ENCODE data around the gene LDLRAD4.

The LDLRAD4 gene

GRCh38 chr18:13570216-13570615, 351.7 kb downstream of the LDLRAD4 start:
- TF ChIP-seq RARB (CRISPR knock-in tag; IDR thresholded peaks at IDR 0.05) (no peak), ISL1 (CRISPR knock-in tag; IDR thresholded peaks at IDR 0.05) (no peak), SNAI2 (CRISPR knock-in tag; IDR thresholded peaks at IDR 0.05) (no peak), ARNTL (CRISPR knock-in tag; IDR thresholded peaks at IDR 0.05; ENCODE audit: borderline replicate concordance, low read depth) (no peak), TOX (CRISPR knock-in tag; IDR thresholded peaks at IDR 0.05; ENCODE audit: borderline replicate concordance) (no peak), ESRRG (CRISPR knock-in tag; IDR thresholded peaks at IDR 0.05) (no peak), GLIS3 (CRISPR knock-in tag; IDR thresholded peaks at IDR 0.05) (no peak), ZFP30 (CRISPR knock-in tag; IDR thresholded peaks at IDR 0.05) (no peak), CREB5 (CRISPR knock-in tag; IDR thresholded peaks at IDR 0.05; ENCODE audit: low read depth) (no peak), CSDC2 (CRISPR knock-in tag; IDR thresholded peaks at IDR 0.05) (no peak), CSRNP3 (CRISPR knock-in tag; IDR thresholded peaks at IDR 0.05) (no peak), PATZ1 (CRISPR knock-in tag; IDR thresholded peaks at IDR 0.05; ENCODE audit: borderline replicate concordance) (no peak), ZC3H10 (CRISPR knock-in tag; IDR thresholded peaks at IDR 0.05) (no peak), TCF4 (CRISPR knock-in tag; IDR thresholded peaks at IDR 0.05; ENCODE audit: borderline replicate concordance) (no peak), ZNF8 (CRISPR knock-in tag; IDR thresholded peaks at IDR 0.05) (no peak), ZNF70 (CRISPR knock-in tag; IDR thresholded peaks at IDR 0.05) (no peak), ZFP3 (CRISPR knock-in tag; IDR thresholded peaks at IDR 0.05) (no peak), PPARA (CRISPR knock-in tag; IDR thresholded peaks at IDR 0.05; ENCODE audit: borderline replicate concordance) (no peak), TSHZ2 (CRISPR knock-in tag; IDR thresholded peaks at IDR 0.05) (no peak), BACH2 (CRISPR knock-in tag; IDR thresholded peaks at IDR 0.05; ENCODE audit: borderline replicate concordance) (no peak)

GRCh38 chr18:13570856-13571495, 352.4 kb downstream of the LDLRAD4 start:
- no peak for ATAC-seq
- TF ChIP-seq PPARA (CRISPR knock-in tag; IDR thresholded peaks at IDR 0.05; ENCODE audit: borderline replicate concordance) (no peak), ZNF565 (CRISPR knock-in tag; conservative IDR thresholded peaks at IDR 0.05; ENCODE audit: low read depth) (no peak), OSR1 (CRISPR knock-in tag; IDR thresholded peaks at IDR 0.05) (no peak), PATZ1 (CRISPR knock-in tag; IDR thresholded peaks at IDR 0.05; ENCODE audit: borderline replicate concordance) (no peak)

More at GRCh38 chr18:13570216-13570615, 351.7 kb downstream of the LDLRAD4 start:
- ATAC-seq = no peak

GRCh38 chr18:13572148-13572547, 353.6 kb downstream of the LDLRAD4 start:
- no peak for ATAC-seq
- TF ChIP-seq BACH2 (CRISPR knock-in tag; IDR thresholded peaks at IDR 0.05; ENCODE audit: borderline replicate concordance) = no peak
- no peak for TF ChIP-seq ZNF565 (CRISPR knock-in tag; conservative IDR thresholded peaks at IDR 0.05; ENCODE audit: low read depth)
- no peak for TF ChIP-seq TCF4 (CRISPR knock-in tag; IDR thresholded peaks at IDR 0.05; ENCODE audit: borderline replicate concordance)
- TF ChIP-seq GLIS3 (CRISPR knock-in tag; IDR thresholded peaks at IDR 0.05) = no peak

Data from SK-N-SH treated with all-trans-retinoic acid at 6 μM for 48 hours (cell line).